Peyer's patch (tissue), 4 donors: ENCODE measurements around the gene ANXA6.

Experiments
- POLR2A ChIP-seq, 2 donors: fragments of 450-650 bp; IDR thresholded peaks; one replicate each; pipeline ENCODE4 v1.5.1; 2017; ENCODE audit warnings: antibody characterized with exemption in 2 of 2, mild to moderate bottlenecking in 2 of 2, moderate library complexity in 2 of 2
- TF ChIP-seq, protein P1 (sequence below), 6 experiments: fragments of 450-650 bp in 4 of 6; fragments of 200-600 bp in 2 of 6; sonication (generic) in 1 of 6; IDR thresholded peaks; one replicate each; pipeline ENCODE4 v1.5.1; 2017 to 2019; ENCODE audit warnings: antibody characterized with exemption in 6 of 6, mild to moderate bottlenecking in 3 of 6, moderate library complexity in 1 of 6

DNA sequence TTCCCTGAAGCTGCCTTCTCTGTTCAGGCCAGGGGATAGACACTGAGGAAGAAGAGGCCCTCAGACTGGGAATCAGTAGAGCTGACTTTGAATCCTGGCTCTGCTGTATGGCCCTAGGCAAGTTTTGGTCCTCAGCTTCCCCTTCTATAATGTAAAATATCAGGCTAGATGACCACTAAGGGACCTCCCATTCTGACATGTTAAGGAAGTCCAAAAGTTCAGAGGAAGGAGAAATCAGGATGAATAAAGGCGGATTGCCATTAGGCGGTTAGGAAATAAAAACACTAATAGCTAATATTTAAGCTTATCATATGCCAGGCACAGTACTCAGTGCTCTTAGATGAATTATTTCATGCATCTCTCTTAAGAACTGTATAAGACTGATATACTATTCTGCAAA, 67.9 kb downstream of the ANXA6 start:
- no peak for TF ChIP-seq POLR2A (IDR thresholded peaks at IDR 0.05)
- TF ChIP-seq, protein P1, sequence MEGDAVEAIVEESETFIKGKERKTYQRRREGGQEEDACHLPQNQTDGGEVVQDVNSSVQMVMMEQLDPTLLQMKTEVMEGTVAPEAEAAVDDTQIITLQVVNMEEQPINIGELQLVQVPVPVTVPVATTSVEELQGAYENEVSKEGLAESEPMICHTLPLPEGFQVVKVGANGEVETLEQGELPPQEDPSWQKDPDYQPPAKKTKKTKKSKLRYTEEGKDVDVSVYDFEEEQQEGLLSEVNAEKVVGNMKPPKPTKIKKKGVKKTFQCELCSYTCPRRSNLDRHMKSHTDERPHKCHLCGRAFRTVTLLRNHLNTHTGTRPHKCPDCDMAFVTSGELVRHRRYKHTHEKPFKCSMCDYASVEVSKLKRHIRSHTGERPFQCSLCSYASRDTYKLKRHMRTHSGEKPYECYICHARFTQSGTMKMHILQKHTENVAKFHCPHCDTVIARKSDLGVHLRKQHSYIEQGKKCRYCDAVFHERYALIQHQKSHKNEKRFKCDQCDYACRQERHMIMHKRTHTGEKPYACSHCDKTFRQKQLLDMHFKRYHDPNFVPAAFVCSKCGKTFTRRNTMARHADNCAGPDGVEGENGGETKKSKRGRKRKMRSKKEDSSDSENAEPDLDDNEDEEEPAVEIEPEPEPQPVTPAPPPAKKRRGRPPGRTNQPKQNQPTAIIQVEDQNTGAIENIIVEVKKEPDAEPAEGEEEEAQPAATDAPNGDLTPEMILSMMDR (IDR thresholded peaks at IDR 0.05): no peak
